CD4-positive, alpha-beta T cell treated with Interferon gamma for 1 hour (primary cell): Measurements from ENCODE around the gene AMPH.
"Not testable (repeated sequence)": the region's sequence is repeated elsewhere in the genome, so short reads cannot be mapped to it uniquely, and the experiment has no call there.

Source experiments
- DNase-seq: peaks from one replicate; pipeline ENCODE4 v3.0.0-alpha.2; 2020

The AMPH gene

GRCh38 chr7:38345299-38346172 lies 285.6 kb downstream of the AMPH start:
- DNase-seq, result peak; percentile 56

- DNase-seq, result not testable (repeated sequence)
Observed at GRCh38 chr7:38344741-38345140, 286.4 kb downstream of the AMPH start.

GRCh38 chr7:38342135-38342534 lies 289.0 kb downstream of the AMPH start:
- DNase-seq, result not testable (repeated sequence)

GRCh38 chr7:38341172-38341705 lies 289.9 kb downstream of the AMPH start:
- peak; percentile 44 for DNase-seq

GRCh38 chr7:38339953-38340819 lies 291.0 kb downstream of the AMPH start:
- DNase-seq, result no peak

GRCh38 chr7:38336148-38336515 lies 295.0 kb downstream of the AMPH start:
- not testable (repeated sequence) for DNase-seq

- peak; percentile 89 for DNase-seq
Observed at GRCh38 chr7:38335492-38336147, 295.6 kb downstream of the AMPH start.

GRCh38 chr7:38335128-38335491 lies 296.1 kb downstream of the AMPH start:
- no peak for DNase-seq

GRCh38 chr7:38334163-38334562 lies 297.0 kb downstream of the AMPH start:
- DNase-seq, result no peak
